ENCODE results near the gene UQCR11. TPM values are rescaled to one million over a fixed set of nuclear protein-coding genes. Genes with fewer than 3 reads are reported as not detected.

Gene UQCR11
- total and polyA plus RNA-seq, 2 of the 4 experiments (the other 2 are of a cell fraction): 29.2 to 177 TPM

DNA sequence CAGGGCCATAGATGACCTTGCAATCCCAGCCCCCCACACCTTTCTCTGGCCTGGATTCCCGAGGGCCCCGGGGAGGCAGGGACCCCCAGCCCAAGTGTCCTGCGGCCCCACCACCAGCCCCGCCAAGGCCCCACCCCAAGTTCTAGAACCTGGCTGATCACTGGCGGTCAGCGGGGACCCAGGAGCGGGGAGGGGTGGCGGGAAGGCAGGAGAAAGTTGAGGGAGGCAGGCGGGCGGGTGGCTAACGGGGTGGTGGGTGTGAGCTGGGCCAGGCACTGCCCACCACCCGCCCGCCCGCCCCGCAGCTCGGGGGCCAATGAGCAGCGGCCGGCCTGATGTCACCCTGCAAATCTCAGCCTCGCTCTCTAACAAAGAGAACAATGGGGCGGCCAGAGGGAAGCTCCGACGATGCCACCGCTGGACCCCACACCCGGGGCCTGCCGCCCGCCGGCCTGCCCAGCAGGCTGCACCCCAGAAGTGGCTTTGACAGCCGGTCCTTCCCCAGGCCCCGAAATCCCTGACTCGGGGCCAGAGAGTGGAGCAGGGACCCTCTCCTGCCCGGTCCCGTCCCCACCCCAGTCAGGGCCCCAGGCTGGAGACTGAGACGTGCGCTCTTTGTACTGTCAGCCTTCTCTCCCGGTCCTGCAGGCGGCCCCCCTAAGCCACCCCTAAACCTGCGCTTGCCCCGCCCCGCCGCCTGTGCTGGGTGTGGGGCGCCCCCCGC is 38.7 kb downstream of the UQCR11 start:
- Histone ChIP-seq H3K9ac (ENCODE audit: low read depth, low read length) (peak overlapping the region; percentile 98), H3K23ac (ENCODE audit: low read depth, low read length) (peak overlapping the region; percentile 95; the same call in 1 of the 2 replicates), H3K4me2 (ENCODE audit: low read depth, low read length) (peak overlapping the region; percentile 94), H3K36me3 (ENCODE audit: control insufficient read depth, insufficient read depth, low read length) (peaks cover 4% of the 10 kb centered on the region; the same call in 1 of the 2 replicates), H4K20me1 (ENCODE audit: insufficient read depth, low read length) (peaks cover 53% of the 10 kb centered on the region), H4K8ac (ENCODE audit: low read depth in 2 of 2, low read length in 2 of 2) (peak overlapping the region in 1 of 2 experiments; percentile 94; a peak in 1 of 4 replicates), H3K9me1 (ENCODE audit: insufficient read depth, low read length) (peaks cover 10% of the 10 kb centered on the region), H3K4ac (ENCODE audit: low read depth, low read length) (peak overlapping the region; percentile 95), H2AFZ (replicated peaks; ENCODE audit: low read length, poor library complexity) (peak overlapping the region; percentile 91), H3K56ac (ENCODE audit: extremely low read depth, insufficient read depth, low read length) (peak overlapping the region; percentile 87), H3K4me1 (ENCODE audit: control insufficient read depth, insufficient read depth, low read length) (peaks cover 8% of the 10 kb centered on the region), H3K4me3 (ENCODE audit: insufficient read depth, low read depth, low read length) (peak overlapping the region; percentile 97), H3K14ac (replicated peaks; ENCODE audit: low read depth, low read length) (peak overlapping the region; percentile 95), H3K27me3 (ENCODE audit: control insufficient read depth, insufficient read depth, low read length) (no peaks in the 10 kb centered on the region; the same call in 1 of the 2 replicates), H3K27ac (ENCODE audit: insufficient read depth, low read length) (peak overlapping the region; percentile 95), H3K79me1 (ENCODE audit: low read depth in 1 of 2, low read length in 2 of 2) (peaks cover 0 to 32% of the 10 kb centered on the region in 2 experiments; a peak in 2 of 4 replicates), H2AK5ac (ENCODE audit: low read depth, low read length) (peak overlapping the region; percentile 71), H4K5ac (ENCODE audit: low read depth, low read length) (peak overlapping the region; percentile 96; the same call in 1 of the 2 replicates), H2BK15ac (ENCODE audit: low read depth, low read length) (no peak overlapping the region), H2BK20ac (ENCODE audit: low read depth, low read length) (no peak overlapping the region), H4K91ac (ENCODE audit: insufficient read depth, low read depth, low read length) (peak overlapping the region; percentile 89), H3K18ac (ENCODE audit: low read depth, low read length) (peak overlapping the region; percentile 62; the same call in 1 of the 2 replicates), H3K9me3 (ENCODE audit: control insufficient read depth, insufficient read depth, low read length) (no peaks in the 10 kb centered on the region), H2BK120ac (ENCODE audit: low read depth, low read length) (no peak overlapping the region), H2AK9ac (replicated peaks; ENCODE audit: low read depth, low read length, poor library complexity) (peak overlapping the region; percentile 100), H2BK5ac (ENCODE audit: low read depth, low read length, poor library complexity, severe bottlenecking) (peak overlapping the region; percentile 91)
- BruUV-seq (replicated peaks): no TSS peak
- WGBS, 2 experiments (ENCODE audit: extremely low coverage in 2 of 2, insufficient read length in 1 of 2): 0% methylated on average over 12 of the region's 42 CpGs; no CpG with 5 or more reads in 1 of the 2 experiments
- dilution Hi-C loops (cut with HindIII; ENCODE audit: low sequenced_read_pairs, unreplicated experiment) (no loop called here), intact Hi-C loops (cut with micrococcal nuclease) (loop anchor here (1.0 to 10.0 kb wide), 2 partner anchors 86 to 988 kb away; partner anchors contain the start of gene TCF3), in situ Hi-C loops (cut with MboI; ENCODE audit: low sequenced_read_pairs) (no loop called here)
- DNase-seq (peak; percentile 77), ATAC-seq (ENCODE audit: low read depth) (peak; percentile 85)
- no peak for TF ChIP-seq CEBPB (IDR thresholded peaks at IDR 0.05; ENCODE audit: low read depth, low read length)
- no peak for TF ChIP-seq MAZ (IDR thresholded peaks at IDR 0.05; ENCODE audit: borderline replicate concordance, low read depth, low read length)
- no peak for TF ChIP-seq RFX5 (IDR thresholded peaks at IDR 0.05; ENCODE audit: low read depth, low read length)
- no peak for TF ChIP-seq NFE2L2 (IDR thresholded peaks at IDR 0.05; ENCODE audit: low read depth, low read length)
- TF ChIP-seq RCOR1 (IDR thresholded peaks at IDR 0.05; ENCODE audit: insufficient replicate concordance, low read length): no peak
- TF ChIP-seq POLR2A (IDR thresholded peaks at IDR 0.05; ENCODE audit: low read depth, low read length): peak; percentile 87
- no peak for TF ChIP-seq FOS (IDR thresholded peaks at IDR 0.05; ENCODE audit: low read depth, low read length)
- CTCF ChIA-PET: interaction anchor here (0.6 to 1.5 kb wide), 2 partner anchors 20 to 52 kb away, joined by 5 to 11 read pairs; no protein-coding TSS in a partner anchor
- POLR2A ChIA-PET (ENCODE audit: unreplicated experiment): no interaction called here

Data from IMR-90 (cell line).